Esophagus squamous epithelium (tissue), 4 donors: ENCODE data around the gene ADAMTS2.

ENCODE experiments used
- POLR2A ChIP-seq, 4 donors: fragments of 450-650 bp; IDR thresholded peaks; one replicate each; pipeline ENCODE4 v1.6.1; 2017; ENCODE audit warnings: antibody characterized with exemption in 4 of 4, mild to moderate bottlenecking in 4 of 4, moderate library complexity in 3 of 4
- TF ChIP-seq, protein P1 (sequence below), 6 experiments: fragments of 450-650 bp in 4 of 6; fragments of 200-600 bp in 2 of 6; sonication (generic) in 2 of 6; IDR thresholded peaks; one replicate each; pipeline ENCODE4 v1.5.1; 2016 to 2019; ENCODE audit warnings: antibody characterized with exemption in 6 of 6, mild to moderate bottlenecking in 4 of 6, moderate library complexity in 4 of 6

DNA sequence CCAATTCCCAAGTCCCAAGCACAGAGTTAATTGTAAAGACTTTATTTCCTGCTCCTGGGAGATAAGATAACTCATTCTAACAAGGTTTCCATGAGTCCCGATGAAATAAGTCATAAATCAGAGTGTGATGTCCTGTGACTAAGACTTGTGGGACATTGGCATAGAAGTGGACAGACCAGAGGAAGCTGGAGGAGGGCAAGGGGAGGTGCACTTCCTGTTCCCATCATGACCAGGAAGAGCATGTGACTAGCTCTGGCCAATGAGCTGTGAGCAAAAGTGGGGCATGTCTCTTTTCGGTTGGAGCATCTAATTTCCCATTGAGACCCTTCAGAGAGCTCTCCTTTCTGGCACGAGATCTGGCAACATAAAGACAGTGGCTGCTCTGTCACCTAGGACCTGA lies 184.7 kb downstream of the ADAMTS2 start:
- TF ChIP-seq POLR2A (IDR thresholded peaks at IDR 0.05): no peak
- TF ChIP-seq, protein P1, sequence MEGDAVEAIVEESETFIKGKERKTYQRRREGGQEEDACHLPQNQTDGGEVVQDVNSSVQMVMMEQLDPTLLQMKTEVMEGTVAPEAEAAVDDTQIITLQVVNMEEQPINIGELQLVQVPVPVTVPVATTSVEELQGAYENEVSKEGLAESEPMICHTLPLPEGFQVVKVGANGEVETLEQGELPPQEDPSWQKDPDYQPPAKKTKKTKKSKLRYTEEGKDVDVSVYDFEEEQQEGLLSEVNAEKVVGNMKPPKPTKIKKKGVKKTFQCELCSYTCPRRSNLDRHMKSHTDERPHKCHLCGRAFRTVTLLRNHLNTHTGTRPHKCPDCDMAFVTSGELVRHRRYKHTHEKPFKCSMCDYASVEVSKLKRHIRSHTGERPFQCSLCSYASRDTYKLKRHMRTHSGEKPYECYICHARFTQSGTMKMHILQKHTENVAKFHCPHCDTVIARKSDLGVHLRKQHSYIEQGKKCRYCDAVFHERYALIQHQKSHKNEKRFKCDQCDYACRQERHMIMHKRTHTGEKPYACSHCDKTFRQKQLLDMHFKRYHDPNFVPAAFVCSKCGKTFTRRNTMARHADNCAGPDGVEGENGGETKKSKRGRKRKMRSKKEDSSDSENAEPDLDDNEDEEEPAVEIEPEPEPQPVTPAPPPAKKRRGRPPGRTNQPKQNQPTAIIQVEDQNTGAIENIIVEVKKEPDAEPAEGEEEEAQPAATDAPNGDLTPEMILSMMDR (IDR thresholded peaks at IDR 0.05): no peak
